GM19193 (cell line): ENCODE measurements around the gene MACROD2.

Source experiments
- POLR2A ChIP-seq: IDR thresholded peaks from 4 replicates; pipeline ENCODE4 v1.6.1; 2011; ENCODE audit not compliant: insufficient read depth, insufficient read length; ENCODE audit errors: extremely low read depth

Gene MACROD2

GRCh38 chr20:15200147-15200565 is 1204.8 kb downstream of the MACROD2 start:
- TF ChIP-seq POLR2A: no peak

- no peak for TF ChIP-seq POLR2A
Observed at GRCh38 chr20:15201602-15202001, 1206.3 kb downstream of the MACROD2 start.

GRCh38 chr20:15204234-15204633 is 1208.9 kb downstream of the MACROD2 start:
- TF ChIP-seq POLR2A: no peak

GRCh38 chr20:15205028-15205427 is 1209.7 kb downstream of the MACROD2 start:
- no peak for TF ChIP-seq POLR2A

GRCh38 chr20:15205719-15206118 is 1210.4 kb downstream of the MACROD2 start:
- TF ChIP-seq POLR2A: no peak

- TF ChIP-seq POLR2A: no peak
Observed at GRCh38 chr20:15209537-15209936, 1214.2 kb downstream of the MACROD2 start.

GRCh38 chr20:15214051-15214450 is 1218.7 kb downstream of the MACROD2 start:
- TF ChIP-seq POLR2A: no peak

GRCh38 chr20:15220009-15220656 is 1224.8 kb downstream of the MACROD2 start:
- TF ChIP-seq POLR2A: no peak

GRCh38 chr20:15220778-15221565 is 1225.7 kb downstream of the MACROD2 start:
- no peak for TF ChIP-seq POLR2A

GRCh38 chr20:15222502-15223330 is 1227.4 kb downstream of the MACROD2 start:
- no peak for TF ChIP-seq POLR2A

GRCh38 chr20:15224199-15224598 is 1228.9 kb downstream of the MACROD2 start:
- no peak for TF ChIP-seq POLR2A

- TF ChIP-seq POLR2A: no peak
Observed at GRCh38 chr20:15227102-15227501, 1231.8 kb downstream of the MACROD2 start.

- TF ChIP-seq POLR2A: no peak
Observed at GRCh38 chr20:15232243-15232642, 1236.9 kb downstream of the MACROD2 start.

GRCh38 chr20:15235471-15236198 is 1240.3 kb downstream of the MACROD2 start:
- TF ChIP-seq POLR2A: no peak

- TF ChIP-seq POLR2A: no peak
Observed at GRCh38 chr20:15236812-15237211, 1241.5 kb downstream of the MACROD2 start.
